Measurements from ENCODE around the gene CTSD.

CTSD gene

GRCh38 chr11:1755692-1756561, 7.8 kb downstream of the CTSD start:
- DNase-seq (ENCODE audit: low read depth in 2 of 2), result no peak

- no peak for DNase-seq (ENCODE audit: low read depth in 2 of 2)
Measured at GRCh38 chr11:1755344-1755691, 8.4 kb downstream of the CTSD start.

DNA sequence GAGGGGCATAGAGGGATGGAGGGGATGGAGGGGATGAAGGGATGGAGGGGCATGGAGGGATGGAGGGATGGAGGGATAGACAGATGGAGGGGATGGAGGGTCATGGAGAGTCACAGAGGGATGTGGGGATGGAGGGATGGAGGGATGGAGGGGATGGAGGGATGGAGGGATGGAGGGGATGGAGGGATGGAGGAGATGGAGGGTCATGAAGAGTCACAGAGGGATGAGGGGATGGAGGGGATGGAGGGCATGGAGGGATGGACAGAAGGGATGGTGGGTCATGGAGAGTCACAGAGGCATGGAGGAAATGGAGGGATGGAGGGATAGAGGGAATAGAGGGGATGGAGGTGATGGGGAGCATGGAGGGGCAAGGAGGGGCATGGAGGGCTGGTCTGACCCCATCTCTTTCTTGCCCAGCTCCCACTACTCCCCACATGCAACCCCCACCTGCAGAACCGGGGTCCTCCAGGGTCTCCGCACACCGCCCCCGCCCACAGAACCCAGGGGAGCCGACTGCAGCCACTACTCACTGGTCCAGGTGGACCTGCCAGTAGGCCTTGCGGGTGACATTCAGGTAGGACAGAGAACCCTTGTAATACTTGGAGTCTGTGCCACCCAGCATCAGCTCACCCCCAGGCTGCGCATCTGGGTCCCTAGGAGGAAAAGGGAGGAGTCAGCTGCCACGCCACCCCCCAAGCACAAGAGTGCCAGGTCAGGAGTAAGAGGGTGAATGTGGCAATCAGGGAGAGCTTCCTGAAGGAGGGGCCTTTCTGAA, 9.2 kb downstream of the CTSD start:
- DNase-seq (ENCODE audit: low read depth in 2 of 2), result no peak

- no peak for DNase-seq (ENCODE audit: low read depth in 2 of 2)
Measured at GRCh38 chr11:1753929-1754305, 9.8 kb downstream of the CTSD start.

- DNase-seq (ENCODE audit: low read depth in 2 of 2), result no peak
Measured at GRCh38 chr11:1753229-1753928, 10.3 kb downstream of the CTSD start.

DNA sequence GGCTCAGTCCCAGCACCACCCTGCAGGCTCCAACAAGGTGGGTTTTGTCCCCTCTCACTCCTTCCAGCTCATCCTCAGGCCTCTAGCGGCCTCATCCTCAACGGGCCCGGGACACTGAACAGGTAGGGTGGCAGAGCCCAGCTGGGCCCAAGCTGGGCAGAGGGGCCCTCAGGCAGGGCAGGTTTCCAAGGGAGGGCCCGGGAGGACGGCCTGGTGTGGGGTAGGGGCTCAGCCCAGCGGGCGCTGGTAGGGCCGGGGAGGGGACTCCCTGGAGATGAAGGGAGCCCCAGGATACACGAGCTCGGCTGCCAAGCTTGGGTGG, 10.9 kb downstream of the CTSD start:
- DNase-seq (ENCODE audit: low read depth in 2 of 2), result no peak

DNA sequence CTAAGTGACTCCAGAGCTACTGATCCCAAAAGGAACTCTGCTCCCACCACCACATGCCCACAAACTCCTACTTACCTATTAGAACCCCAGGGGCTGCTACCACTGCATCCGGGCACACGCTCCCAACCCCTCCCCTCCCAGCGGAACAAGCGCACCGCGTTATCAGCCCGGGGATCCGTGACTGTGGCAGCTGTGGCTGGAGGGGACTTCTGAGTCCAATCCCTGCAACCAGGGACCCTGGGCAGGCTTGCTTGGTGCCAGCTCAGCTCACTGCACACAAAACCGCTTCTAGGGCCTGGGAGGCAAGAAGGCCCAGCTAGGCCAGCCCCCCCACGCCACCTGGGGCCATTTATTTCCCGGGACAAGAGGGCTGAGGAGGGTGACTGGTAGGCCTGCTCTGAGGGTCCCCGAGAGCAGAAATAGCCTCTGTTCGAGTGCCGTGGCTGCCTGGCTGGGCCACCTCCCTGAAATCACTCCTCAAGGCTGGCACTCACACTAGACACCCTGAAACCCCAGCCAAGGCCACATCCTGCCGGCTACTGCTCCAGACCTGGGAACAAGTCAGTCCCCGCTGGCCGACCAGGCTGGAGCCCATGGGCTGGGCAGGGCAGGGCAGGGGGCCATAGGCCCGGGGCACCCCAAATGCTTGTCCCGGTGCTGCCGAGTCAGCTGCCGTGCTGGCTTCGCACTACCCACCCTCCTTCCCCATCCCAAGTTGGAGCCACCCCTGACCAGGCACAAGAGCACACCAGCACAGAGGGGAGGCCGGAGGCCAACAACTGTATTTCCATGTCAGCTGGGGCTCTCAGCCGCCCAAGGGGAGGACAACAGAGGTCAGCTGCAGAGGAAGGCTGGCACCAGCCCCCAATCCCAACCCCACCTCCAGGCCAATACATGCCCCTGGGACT, 11.5 kb downstream of the CTSD start:
- DNase-seq (ENCODE audit: low read depth in 2 of 2), result no peak

GRCh38 chr11:1751531-1751921, 12.2 kb downstream of the CTSD start:
- no peak for DNase-seq (ENCODE audit: low read depth in 2 of 2)

- no peak for DNase-seq (ENCODE audit: low read depth in 2 of 2)
Measured at GRCh38 chr11:1750840-1751530, 12.7 kb downstream of the CTSD start.

- DNase-seq (ENCODE audit: low read depth in 2 of 2), result no peak
Measured at GRCh38 chr11:1750481-1750839, 13.3 kb downstream of the CTSD start, which contains the start of gene IFITM10. IFITM10 (minus strand) TSS chr11:1750595; CDS start chr11:1750442, 153 bp downstream.

GRCh38 chr11:1749395-1750351, 14.1 kb downstream of the CTSD start:
- DNase-seq (ENCODE audit: low read depth in 2 of 2), result no peak

DNA sequence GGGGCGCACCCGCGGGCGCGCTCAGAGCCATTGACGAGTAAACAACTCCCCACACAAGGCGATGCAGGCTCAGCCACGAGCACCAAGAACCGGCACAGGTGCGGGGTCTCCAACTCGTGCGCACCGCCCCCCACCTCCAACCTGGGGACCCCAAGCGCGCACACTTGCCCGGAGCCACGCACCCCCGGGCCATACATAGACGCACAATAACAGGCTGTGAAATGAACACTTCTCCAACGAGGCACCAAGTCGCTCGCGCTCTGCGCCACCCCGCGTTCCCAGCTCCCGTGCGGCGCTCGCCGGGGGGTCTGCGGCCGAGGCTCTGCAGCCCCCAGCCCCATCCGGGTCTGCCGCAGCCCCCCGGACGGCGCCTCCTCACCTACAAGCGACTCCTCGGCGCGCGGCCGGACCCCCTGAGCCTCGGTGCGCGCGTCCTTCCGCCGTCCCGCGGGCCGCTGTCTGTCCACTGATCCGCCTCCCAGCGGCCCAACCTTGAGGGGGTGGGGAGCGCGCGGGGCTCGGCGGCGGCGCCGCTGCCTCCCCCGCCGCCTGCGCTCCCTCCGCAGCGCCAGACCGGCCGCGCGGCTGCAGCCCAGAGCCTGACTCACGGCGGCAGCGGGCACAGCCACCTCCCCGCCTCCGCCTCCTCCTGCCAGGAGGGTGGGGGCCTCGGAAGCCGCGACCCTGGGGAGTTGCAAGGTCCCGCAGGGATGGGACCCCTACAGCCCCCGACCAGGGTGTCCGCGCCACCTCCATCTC, 14.9 kb downstream of the CTSD start:
- DNase-seq (ENCODE audit: low read depth in 2 of 2), result no peak

DNA sequence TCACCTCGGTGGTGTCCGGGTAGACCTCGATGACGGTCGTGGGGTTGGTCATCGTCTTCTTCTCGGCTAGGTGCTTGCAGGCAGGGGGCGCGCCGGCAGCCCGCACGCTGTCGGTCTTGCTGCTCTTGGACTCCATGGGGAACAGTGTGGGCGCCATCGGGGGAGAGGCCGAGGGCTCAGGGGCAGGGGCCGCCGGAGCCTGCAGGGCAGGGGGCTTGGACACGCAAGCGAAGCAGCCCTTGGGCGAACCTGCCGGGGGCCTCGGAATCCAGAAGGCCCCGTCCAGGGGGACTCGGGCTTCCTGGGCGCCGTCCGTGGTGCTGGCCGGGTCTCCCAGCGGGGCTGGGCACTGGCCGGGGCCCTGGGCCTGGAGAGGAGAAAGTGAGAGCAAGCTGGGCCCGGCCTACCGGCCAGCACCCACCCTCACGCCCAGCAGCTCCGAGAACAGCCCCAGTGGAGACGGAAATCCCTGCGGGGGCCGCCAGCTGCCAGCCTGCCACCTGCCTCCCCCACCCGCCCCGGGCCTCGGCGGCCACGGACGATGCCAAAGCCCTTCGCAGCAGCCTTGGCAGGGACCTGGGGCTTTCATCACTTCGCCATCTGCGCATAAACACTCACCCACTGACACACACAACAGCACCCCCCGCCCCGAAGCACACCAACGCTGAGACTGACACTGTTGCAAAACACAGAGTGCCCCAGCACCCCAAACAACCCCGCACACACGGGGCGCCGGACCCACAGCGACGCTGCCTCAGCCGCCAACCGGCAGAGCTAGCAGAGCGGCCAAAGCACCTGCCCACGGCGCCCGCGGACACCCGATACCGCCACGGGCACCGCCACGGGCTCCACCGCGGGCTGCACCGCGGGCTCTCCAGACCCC, 15.7 kb downstream of the CTSD start:
- no peak for DNase-seq (ENCODE audit: low read depth in 2 of 2)

GRCh38 chr11:1746956-1747752, 16.6 kb downstream of the CTSD start:
- no peak for DNase-seq (ENCODE audit: low read depth in 2 of 2)

DNA sequence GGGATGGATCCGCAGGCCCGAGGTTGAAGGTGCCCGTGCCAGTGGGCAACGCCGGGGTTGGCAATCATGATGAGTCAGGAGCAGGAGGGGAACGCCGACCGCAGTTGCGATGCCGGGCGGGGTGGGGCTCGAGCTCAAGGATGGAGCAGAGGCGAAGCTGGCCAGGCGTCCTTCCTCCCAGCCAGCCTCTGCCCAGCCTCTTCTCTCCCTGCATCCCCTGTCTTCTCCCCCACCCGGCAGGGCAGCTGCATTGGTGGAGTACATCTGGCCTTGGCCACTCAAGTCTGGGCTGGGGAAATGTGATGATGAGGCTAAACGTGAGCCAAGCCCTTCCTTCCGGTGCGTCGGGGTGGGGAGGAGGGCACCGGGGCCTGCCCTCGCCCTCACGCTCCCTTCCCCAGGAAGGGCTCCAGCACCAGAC, 17.2 kb downstream of the CTSD start:
- DNase-seq (ENCODE audit: low read depth in 2 of 2), result no peak

DNA sequence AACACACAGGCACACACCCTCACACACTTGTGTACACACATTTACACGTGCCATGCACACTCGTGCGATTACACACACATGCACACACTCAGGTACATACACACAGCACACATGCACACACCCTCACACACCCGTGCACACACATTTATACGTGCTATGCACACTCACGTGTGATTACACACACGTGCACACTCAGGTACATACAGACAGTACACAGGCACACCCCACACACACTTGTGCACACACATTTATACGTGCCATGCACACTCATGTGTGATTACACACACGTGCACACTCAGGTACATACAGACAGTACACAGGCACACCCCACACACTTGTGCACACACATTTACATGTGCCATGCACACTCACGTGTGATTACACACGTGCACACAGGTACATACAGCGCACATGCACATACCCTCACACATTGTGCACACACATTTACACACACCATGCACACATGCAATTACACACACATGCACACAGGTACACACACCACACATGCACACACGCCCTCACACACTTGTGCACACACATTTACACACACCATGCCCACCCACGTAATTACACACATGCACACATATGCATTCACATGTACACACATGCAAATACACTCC, 17.9 kb downstream of the CTSD start:
- DNase-seq (ENCODE audit: low read depth in 2 of 2), result no peak

All from stimulated activated CD8-positive, alpha-beta memory T cell treated with anti-CD3 and anti-CD28 coated beads, Interleukin-15, amount 100 ng/mL, for 4 hours (primary cell).